ENCODE data around the gene NOS1AP. TPM values are rescaled to one million over a fixed set of nuclear protein-coding genes. Genes with fewer than 3 reads are reported as not detected.

NOS1AP gene
- total RNA-seq, 1 experiment from 2014 or later: 14.7 TPM

DNA sequence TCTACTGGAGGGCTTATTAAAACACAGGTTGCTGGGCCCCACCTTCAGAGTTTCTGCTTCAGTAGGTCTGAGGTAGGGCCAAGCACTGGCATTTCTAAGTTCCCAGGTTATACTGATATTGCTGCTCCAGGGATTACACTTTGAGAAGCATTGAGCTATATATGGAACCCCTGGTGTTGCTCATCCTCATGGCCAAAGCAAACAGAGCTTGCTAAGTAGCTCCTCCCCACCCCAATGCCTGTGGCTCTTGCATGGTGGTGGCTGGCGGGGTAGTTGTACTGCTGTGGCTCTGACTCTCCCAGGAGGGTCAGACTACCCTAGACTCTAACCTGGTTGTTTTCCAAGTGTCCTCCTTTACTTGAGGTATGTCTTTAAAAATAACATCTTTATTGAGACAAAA is 163.6 kb downstream of the NOS1AP start (continued):
- TF ChIP-seq, protein P1, sequence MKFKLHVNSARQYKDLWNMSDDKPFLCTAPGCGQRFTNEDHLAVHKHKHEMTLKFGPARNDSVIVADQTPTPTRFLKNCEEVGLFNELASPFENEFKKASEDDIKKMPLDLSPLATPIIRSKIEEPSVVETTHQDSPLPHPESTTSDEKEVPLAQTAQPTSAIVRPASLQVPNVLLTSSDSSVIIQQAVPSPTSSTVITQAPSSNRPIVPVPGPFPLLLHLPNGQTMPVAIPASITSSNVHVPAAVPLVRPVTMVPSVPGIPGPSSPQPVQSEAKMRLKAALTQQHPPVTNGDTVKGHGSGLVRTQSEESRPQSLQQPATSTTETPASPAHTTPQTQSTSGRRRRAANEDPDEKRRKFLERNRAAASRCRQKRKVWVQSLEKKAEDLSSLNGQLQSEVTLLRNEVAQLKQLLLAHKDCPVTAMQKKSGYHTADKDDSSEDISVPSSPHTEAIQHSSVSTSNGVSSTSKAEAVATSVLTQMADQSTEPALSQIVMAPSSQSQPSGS (CRISPR knock-in tag; IDR thresholded peaks at IDR 0.05; ENCODE audit: borderline replicate concordance, low read depth): no peak
- TF ChIP-seq, protein P2, sequence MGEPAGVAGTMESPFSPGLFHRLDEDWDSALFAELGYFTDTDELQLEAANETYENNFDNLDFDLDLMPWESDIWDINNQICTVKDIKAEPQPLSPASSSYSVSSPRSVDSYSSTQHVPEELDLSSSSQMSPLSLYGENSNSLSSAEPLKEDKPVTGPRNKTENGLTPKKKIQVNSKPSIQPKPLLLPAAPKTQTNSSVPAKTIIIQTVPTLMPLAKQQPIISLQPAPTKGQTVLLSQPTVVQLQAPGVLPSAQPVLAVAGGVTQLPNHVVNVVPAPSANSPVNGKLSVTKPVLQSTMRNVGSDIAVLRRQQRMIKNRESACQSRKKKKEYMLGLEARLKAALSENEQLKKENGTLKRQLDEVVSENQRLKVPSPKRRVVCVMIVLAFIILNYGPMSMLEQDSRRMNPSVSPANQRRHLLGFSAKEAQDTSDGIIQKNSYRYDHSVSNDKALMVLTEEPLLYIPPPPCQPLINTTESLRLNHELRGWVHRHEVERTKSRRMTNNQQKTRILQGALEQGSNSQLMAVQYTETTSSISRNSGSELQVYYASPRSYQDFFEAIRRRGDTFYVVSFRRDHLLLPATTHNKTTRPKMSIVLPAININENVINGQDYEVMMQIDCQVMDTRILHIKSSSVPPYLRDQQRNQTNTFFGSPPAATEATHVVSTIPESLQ (CRISPR knock-in tag; IDR thresholded peaks at IDR 0.05): no peak
- TF ChIP-seq, protein P3, sequence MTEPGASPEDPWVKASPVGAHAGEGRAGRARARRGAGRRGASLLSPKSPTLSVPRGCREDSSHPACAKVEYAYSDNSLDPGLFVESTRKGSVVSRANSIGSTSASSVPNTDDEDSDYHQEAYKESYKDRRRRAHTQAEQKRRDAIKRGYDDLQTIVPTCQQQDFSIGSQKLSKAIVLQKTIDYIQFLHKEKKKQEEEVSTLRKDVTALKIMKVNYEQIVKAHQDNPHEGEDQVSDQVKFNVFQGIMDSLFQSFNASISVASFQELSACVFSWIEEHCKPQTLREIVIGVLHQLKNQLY (CRISPR knock-in tag; IDR thresholded peaks at IDR 0.05): no peak
- TF ChIP-seq, protein P4, sequence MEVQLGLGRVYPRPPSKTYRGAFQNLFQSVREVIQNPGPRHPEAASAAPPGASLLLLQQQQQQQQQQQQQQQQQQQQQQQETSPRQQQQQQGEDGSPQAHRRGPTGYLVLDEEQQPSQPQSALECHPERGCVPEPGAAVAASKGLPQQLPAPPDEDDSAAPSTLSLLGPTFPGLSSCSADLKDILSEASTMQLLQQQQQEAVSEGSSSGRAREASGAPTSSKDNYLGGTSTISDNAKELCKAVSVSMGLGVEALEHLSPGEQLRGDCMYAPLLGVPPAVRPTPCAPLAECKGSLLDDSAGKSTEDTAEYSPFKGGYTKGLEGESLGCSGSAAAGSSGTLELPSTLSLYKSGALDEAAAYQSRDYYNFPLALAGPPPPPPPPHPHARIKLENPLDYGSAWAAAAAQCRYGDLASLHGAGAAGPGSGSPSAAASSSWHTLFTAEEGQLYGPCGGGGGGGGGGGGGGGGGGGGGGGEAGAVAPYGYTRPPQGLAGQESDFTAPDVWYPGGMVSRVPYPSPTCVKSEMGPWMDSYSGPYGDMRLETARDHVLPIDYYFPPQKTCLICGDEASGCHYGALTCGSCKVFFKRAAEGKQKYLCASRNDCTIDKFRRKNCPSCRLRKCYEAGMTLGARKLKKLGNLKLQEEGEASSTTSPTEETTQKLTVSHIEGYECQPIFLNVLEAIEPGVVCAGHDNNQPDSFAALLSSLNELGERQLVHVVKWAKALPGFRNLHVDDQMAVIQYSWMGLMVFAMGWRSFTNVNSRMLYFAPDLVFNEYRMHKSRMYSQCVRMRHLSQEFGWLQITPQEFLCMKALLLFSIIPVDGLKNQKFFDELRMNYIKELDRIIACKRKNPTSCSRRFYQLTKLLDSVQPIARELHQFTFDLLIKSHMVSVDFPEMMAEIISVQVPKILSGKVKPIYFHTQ (CRISPR knock-in tag; IDR thresholded peaks at IDR 0.05): no peak

DNA sequence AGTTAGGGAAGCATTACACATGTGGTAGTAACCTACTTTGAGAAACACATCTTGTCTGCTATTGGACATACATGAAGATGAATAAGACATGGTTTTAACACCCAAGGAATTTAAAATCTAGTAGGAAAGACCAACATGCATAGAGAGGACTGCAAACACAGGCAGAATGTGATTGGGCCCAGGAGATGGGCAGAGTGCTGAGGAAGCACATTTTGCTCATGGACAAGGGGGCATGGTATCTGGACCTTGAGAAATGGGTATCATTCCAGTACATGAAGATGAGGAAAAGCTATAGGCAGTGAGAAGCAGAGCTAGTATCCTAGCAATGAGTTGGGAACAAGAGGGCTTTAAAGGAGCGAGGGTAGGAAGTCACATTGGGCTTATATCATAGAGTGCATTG is 164.4 kb downstream of the NOS1AP start:
- DNase-seq (ENCODE audit: low spot score) (no peak), ATAC-seq (no peak)
- Mint-ChIP-seq H3K27ac (no peak overlapping the region), H3K9me3 (0 out of 2 replicates have a peak, but pooled peaks cover 3% of the 10 kb centered on the region), H3K4me3 (no peak overlapping the region), H3K27me3 (ENCODE audit: low read depth) (no peaks in the 10 kb centered on the region), H3K4me1 (peaks cover 59% of the 10 kb centered on the region), H3K36me3 (no peaks in the 10 kb centered on the region)
- ChIA-PET POLR2A (no interaction called here), CTCF (no interaction called here)
- TF ChIP-seq PRRX2 (CRISPR knock-in tag; IDR thresholded peaks at IDR 0.05): no peak
- no peak for TF ChIP-seq ELF4 (CRISPR knock-in tag; IDR thresholded peaks at IDR 0.05; ENCODE audit: low read depth)
- no peak for TF ChIP-seq OVOL2 (CRISPR knock-in tag; IDR thresholded peaks at IDR 0.05; ENCODE audit: borderline replicate concordance)
- TF ChIP-seq ETV6 (CRISPR knock-in tag; IDR thresholded peaks at IDR 0.05): no peak
- TF ChIP-seq, protein P2 (CRISPR knock-in tag; IDR thresholded peaks at IDR 0.05): no peak
- TF ChIP-seq TEAD1 (CRISPR knock-in tag; IDR thresholded peaks at IDR 0.05): no peak
- TF ChIP-seq, protein P5, sequence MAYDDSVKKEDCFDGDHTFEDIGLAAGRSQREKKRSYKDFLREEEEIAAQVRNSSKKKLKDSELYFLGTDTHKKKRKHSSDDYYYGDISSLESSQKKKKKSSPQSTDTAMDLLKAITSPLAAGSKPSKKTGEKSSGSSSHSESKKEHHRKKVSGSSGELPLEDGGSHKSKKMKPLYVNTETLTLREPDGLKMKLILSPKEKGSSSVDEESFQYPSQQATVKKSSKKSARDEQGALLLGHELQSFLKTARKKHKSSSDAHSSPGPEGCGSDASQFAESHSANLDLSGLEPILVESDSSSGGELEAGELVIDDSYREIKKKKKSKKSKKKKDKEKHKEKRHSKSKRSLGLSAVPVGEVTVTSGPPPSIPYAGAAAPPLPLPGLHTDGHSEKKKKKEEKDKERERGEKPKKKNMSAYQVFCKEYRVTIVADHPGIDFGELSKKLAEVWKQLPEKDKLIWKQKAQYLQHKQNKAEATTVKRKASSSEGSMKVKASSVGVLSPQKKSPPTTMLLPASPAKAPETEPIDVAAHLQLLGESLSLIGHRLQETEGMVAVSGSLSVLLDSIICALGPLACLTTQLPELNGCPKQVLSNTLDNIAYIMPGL (CRISPR knock-in tag; IDR thresholded peaks at IDR 0.05): no peak
- TF ChIP-seq, protein P6, sequence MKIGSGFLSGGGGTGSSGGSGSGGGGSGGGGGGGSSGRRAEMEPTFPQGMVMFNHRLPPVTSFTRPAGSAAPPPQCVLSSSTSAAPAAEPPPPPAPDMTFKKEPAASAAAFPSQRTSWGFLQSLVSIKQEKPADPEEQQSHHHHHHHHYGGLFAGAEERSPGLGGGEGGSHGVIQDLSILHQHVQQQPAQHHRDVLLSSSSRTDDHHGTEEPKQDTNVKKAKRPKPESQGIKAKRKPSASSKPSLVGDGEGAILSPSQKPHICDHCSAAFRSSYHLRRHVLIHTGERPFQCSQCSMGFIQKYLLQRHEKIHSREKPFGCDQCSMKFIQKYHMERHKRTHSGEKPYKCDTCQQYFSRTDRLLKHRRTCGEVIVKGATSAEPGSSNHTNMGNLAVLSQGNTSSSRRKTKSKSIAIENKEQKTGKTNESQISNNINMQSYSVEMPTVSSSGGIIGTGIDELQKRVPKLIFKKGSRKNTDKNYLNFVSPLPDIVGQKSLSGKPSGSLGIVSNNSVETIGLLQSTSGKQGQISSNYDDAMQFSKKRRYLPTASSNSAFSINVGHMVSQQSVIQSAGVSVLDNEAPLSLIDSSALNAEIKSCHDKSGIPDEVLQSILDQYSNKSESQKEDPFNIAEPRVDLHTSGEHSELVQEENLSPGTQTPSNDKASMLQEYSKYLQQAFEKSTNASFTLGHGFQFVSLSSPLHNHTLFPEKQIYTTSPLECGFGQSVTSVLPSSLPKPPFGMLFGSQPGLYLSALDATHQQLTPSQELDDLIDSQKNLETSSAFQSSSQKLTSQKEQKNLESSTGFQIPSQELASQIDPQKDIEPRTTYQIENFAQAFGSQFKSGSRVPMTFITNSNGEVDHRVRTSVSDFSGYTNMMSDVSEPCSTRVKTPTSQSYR (CRISPR knock-in tag; IDR thresholded peaks at IDR 0.05): no peak
- no peak for TF ChIP-seq ZNF263 (CRISPR knock-in tag; IDR thresholded peaks at IDR 0.05; ENCODE audit: low read depth)
- TF ChIP-seq RORB (CRISPR knock-in tag; IDR thresholded peaks at IDR 0.05): no peak
- TF ChIP-seq, protein P7, sequence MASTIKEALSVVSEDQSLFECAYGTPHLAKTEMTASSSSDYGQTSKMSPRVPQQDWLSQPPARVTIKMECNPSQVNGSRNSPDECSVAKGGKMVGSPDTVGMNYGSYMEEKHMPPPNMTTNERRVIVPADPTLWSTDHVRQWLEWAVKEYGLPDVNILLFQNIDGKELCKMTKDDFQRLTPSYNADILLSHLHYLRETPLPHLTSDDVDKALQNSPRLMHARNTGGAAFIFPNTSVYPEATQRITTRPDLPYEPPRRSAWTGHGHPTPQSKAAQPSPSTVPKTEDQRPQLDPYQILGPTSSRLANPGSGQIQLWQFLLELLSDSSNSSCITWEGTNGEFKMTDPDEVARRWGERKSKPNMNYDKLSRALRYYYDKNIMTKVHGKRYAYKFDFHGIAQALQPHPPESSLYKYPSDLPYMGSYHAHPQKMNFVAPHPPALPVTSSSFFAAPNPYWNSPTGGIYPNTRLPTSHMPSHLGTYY (CRISPR knock-in tag; IDR thresholded peaks at IDR 0.05): no peak
- TF ChIP-seq, protein P8, sequence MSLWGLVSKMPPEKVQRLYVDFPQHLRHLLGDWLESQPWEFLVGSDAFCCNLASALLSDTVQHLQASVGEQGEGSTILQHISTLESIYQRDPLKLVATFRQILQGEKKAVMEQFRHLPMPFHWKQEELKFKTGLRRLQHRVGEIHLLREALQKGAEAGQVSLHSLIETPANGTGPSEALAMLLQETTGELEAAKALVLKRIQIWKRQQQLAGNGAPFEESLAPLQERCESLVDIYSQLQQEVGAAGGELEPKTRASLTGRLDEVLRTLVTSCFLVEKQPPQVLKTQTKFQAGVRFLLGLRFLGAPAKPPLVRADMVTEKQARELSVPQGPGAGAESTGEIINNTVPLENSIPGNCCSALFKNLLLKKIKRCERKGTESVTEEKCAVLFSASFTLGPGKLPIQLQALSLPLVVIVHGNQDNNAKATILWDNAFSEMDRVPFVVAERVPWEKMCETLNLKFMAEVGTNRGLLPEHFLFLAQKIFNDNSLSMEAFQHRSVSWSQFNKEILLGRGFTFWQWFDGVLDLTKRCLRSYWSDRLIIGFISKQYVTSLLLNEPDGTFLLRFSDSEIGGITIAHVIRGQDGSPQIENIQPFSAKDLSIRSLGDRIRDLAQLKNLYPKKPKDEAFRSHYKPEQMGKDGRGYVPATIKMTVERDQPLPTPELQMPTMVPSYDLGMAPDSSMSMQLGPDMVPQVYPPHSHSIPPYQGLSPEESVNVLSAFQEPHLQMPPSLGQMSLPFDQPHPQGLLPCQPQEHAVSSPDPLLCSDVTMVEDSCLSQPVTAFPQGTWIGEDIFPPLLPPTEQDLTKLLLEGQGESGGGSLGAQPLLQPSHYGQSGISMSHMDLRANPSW (CRISPR knock-in tag; conservative IDR thresholded peaks at IDR 0.05; ENCODE audit: low read depth): no peak
- TF ChIP-seq, protein P9, sequence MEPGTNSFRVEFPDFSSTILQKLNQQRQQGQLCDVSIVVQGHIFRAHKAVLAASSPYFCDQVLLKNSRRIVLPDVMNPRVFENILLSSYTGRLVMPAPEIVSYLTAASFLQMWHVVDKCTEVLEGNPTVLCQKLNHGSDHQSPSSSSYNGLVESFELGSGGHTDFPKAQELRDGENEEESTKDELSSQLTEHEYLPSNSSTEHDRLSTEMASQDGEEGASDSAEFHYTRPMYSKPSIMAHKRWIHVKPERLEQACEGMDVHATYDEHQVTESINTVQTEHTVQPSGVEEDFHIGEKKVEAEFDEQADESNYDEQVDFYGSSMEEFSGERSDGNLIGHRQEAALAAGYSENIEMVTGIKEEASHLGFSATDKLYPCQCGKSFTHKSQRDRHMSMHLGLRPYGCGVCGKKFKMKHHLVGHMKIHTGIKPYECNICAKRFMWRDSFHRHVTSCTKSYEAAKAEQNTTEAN (CRISPR knock-in tag; IDR thresholded peaks at IDR 0.05): no peak

All from WTC11 (cell line).